ENCODE data around the gene DCLRE1B.

The DCLRE1B gene

DNA sequence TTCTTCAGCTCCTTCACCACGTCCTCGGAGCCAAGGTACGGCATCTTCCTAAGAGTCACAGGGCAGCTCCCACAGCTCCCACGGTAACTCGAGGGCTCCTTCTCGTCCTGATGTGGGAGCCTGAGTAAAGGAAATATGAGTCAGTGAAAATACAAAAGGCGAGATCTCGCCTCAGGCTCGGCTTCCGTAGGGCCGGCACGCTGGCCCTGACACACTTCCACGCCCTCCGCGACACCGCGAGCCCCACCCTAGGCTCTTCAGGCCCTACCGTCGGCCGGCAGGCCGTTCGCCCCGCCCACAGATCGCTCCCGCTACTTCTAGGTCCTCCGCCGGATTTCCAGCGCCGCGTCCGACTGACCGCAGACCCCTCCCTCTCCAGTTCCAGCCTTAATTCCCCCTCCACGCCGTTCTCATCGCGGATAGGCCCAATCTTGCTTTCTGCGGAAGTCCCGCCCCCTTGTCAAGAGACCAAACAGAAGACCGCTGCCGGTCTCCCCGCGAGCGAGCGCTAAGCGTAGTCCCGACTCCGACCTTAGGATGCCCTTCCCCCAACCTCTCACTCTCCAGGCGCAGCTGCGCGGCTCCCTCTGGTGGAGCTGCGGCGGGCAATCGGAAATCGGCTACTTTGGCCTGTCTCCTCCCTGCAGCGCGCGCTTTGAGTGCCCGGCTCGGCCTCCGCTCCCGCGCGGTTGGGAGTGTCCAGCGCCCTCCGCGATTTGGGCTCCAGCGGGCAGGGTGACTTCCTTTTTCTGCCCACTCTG is at the start of gene DCLRE1B, which contains the start of gene AP4B1:
DCLRE1B (plus strand) TSS at position 653 of the 761 bp plus-strand sequence. CDS start 261 bp downstream, outside the sequence.
AP4B1 (minus strand) TSS at position 126 of the 761 bp plus-strand sequence; CDS start at position 44, 82 bp downstream.
- DNase-seq (ENCODE audit: low read depth in 2 of 2) = peak; percentile 93 to 98

GRCh38 chr1:113855630-113856400 is 49.3 kb upstream of the DCLRE1B start:
- no peak for DNase-seq (ENCODE audit: low read depth in 2 of 2)

DNA sequence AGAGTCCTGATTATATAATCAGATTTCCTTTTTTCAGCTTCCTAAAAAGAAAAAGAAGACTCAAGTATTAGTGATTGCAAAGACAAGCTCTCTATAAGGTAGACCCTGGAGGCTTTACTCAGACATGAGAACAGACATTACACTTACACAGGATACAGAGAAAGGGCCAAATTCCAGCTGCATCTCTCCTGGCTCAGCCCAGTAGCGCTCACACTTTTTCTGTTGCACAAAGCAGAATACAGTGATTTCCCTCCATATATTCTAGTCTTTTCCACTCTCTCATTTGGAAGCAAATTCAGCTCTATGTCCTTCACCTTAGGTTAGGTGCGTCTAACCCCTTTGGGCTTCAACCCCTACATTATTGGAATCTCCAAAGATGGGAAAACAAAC is 48.7 kb upstream of the DCLRE1B start:
- no peak for DNase-seq (ENCODE audit: low read depth in 2 of 2)

GRCh38 chr1:113857776-113858175 is 47.4 kb upstream of the DCLRE1B start:
- DNase-seq (ENCODE audit: low read depth in 2 of 2) = no peak

DNA sequence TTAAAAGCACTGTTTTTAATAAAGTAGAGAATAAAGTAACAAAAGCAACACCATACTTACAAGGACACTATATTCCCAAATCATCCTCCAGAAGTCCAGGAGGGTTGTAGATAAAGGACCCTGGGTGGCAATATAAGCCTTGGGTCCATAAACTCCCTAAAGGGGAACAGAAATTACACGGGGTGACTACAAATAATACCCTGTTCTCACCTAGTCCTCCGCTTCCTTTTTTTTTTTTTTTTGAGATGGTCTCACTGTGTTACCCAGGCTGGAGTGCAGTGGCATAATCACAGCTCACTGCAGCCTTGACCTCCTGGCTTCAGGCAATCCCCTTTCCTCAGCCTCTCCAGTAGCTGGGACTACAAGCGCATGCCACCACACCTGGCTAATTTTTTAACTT is 46.7 kb upstream of the DCLRE1B start:
- no peak for DNase-seq (ENCODE audit: low read depth in 2 of 2)

DNA sequence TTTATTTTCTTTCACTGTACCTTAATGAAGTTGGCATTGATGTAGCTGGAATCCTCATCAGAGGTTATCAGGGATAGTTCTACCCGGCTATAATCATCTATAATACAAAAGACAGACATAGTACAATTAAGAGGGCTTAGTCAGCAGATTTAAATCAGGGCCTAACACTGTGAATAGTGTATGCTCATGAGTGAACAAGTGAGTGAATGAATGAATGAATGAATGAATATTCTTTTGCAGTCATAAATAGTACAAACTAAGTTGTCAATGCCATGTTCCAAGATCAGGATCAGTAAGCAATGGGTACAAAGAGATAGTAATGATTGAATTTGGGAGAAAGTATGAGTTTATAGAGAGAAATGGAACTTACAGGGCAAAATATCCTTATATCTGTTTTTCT is 46.1 kb upstream of the DCLRE1B start:
- DNase-seq (ENCODE audit: low read depth in 2 of 2) = no peak

- no peak for DNase-seq (ENCODE audit: low read depth in 2 of 2)
These were observed 45.5 kb upstream of the DCLRE1B start for GRCh38 chr1:113859478-113860175.

- no peak for DNase-seq (ENCODE audit: low read depth in 2 of 2)
These were observed 44.2 kb upstream of the DCLRE1B start for GRCh38 chr1:113860891-113861290.

DNA sequence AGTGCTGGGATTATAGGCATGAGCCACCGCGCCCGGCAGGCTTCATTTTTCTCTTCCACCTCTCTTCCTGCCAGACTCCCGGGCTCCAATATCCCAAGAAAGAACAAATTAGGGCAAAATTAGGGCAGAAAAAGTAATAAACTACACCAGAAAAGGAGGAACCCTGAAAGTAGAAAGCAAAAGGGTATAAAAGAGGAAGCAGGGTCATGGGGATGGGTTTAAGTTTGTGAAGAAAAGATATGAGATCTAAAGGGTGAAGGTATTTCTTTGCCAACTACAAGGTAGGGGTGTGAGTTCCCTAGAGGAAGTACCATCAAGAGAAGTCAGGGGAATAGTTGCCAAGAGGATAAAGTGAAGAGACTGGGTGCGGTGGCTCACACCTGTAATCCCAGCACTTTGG is 43.5 kb upstream of the DCLRE1B start:
- DNase-seq (ENCODE audit: low read depth in 2 of 2) = no peak

- no peak for DNase-seq (ENCODE audit: low read depth in 2 of 2)
These were observed 36.6 kb upstream of the DCLRE1B start for GRCh38 chr1:113868387-113869083.

DNA sequence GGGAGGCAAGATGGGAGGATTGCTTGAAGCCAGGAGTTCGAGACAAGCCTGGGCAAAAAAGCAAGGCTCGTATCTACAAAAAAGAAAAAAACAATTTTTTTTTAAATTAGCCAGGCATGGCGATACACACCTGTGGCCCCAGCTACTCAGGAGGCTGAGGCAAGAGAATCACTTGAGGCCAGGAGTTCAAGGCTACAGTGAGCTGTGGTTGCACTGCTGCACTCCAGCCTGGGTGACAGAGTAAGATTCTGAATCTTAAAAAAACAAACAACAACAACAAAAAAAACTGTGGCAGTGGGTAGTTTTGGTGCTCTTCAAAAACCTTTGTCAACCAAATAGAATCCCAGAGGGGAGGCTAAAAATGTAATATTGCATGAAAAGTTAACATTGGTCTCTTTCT is 34.3 kb upstream of the DCLRE1B start:
- DNase-seq (ENCODE audit: low read depth in 2 of 2) = no peak

GRCh38 chr1:113871597-113872113 is 33.5 kb upstream of the DCLRE1B start, which contains the start of gene PTPN22:
Gene PTPN22, minus strand, starts transcription at chr1:113871712.
- DNase-seq (ENCODE audit: low read depth in 2 of 2) = peak; percentile 57 to 74

DNA sequence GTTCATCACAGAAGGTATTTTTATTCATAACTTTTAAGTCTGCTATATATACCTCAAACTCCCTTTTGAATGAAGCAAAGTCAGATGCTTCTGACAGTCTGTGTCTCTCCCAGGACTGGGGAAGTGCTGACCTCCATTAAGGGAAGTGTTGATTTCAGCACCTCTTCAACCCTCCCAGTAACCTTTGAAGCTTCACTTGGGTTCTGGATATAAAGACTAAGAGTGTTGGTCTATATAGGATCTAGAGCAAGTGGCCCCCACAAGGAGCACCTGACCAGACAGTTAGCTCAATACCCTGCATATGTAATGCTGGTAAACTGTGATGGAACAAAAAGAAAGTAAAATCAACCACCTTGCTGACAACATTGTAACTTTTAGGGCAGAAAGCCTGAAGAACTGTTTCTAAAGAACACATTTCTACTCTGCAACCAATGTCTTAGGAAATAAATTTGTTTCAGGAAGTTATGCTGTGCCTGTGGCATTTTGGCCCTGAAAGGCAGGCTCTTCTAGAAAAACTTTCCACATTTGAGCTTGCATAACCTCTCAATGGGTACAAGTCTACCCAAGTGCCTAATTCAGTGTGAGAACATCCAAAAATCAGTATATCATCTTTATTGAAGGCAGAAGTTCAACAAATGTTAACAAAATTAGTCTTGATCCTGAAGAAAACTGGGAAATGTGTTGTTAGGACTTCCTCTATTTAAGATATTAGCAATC is 32.7 kb upstream of the DCLRE1B start:
- no peak for DNase-seq (ENCODE audit: low read depth in 2 of 2)

GRCh38 chr1:113874012-113874879 is 30.9 kb upstream of the DCLRE1B start:
- DNase-seq (ENCODE audit: low read depth in 2 of 2) = no peak

GRCh38 chr1:113875714-113876113 is 29.4 kb upstream of the DCLRE1B start:
- DNase-seq (ENCODE audit: low read depth in 2 of 2) = no peak

GRCh38 chr1:113876176-113876575 is 28.9 kb upstream of the DCLRE1B start:
- DNase-seq (ENCODE audit: low read depth in 2 of 2) = no peak

DNA sequence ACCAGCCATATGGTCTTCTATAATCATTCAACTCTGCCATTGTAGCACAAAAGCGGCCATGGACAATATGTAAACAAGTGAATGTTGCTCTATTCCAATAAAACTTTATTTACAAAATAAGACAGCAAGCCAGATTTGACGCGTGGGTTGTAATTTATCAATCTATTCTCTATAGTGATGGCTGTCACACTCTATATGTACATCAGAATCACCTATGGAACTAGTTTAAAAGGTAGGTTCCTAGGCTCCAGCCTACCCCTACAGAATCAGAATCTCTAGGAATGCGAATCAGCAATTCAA is 25.4 kb upstream of the DCLRE1B start:
- no peak for DNase-seq (ENCODE audit: low read depth in 2 of 2)

- no peak for DNase-seq (ENCODE audit: low read depth in 2 of 2)
These were observed 23.5 kb upstream of the DCLRE1B start for GRCh38 chr1:113881661-113882060.

DNA sequence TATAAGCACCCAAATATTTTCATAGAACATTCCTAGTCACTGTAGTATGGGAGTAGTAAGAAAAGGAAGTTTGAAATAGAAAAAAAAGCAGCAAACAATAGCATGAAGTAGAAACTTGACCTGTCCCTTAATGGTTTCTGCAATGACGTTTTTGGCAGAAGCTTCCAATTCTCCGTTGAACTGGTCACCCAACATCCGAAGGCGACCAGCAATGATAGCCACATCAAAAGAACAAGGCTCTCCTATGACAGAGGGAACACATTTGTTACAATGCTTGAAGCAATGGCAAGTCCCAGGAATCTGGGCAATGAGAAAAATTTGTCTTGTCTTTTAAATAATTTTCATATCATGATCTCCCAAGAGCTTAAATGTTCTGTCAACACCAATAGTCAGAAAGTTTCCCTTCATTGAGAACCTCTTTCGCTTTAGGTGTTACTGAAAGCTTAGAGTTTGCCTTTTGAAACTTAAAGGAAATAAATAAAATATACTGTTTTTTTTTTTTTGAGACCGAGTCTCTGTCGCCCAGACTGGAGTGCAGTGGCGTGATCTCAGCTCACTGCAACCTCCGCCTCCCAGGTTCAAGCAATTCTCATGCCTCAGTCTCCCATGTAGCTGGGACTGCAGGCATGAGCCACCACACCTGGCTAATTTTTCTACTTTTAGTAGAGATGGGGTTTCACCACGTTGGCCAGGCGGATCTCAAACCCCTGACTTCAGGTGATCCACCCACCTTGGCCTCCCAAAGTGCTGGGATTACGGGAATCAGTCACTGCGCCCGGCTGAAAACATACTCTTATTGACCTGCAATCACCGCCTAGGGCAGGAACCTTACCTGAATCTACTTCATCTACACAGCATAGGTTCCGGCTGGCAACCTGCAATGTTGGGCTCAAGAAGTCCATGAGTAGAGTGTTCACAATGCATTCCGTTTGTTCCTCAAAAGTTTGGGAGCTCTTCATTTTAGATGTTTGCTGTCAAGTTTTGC is 18.4 kb upstream of the DCLRE1B start:
- DNase-seq (ENCODE audit: low read depth in 2 of 2) = no peak
